ENCODE results near the gene PTPN1.

PTPN1 gene

GRCh38 chr20:50633361-50633760 is 123.2 kb downstream of the PTPN1 start:
- no peak for TF ChIP-seq CTCF (IDR thresholded peaks at IDR 0.05; ENCODE audit: low read depth, low read length)

GRCh38 chr20:50634191-50634590 is 124.0 kb downstream of the PTPN1 start:
- TF ChIP-seq CTCF (IDR thresholded peaks at IDR 0.05; ENCODE audit: low read depth, low read length), result no peak
- no peak overlapping the region for H3K4me3 ChIP-seq (ENCODE audit: low read depth, low read length)

More at GRCh38 chr20:50633361-50633760, 123.2 kb downstream of the PTPN1 start:
- H3K4me3 ChIP-seq (ENCODE audit: low read depth, low read length), result no peak overlapping the region
